ENCODE measurements around the gene MCC. TPM values are rescaled to one million over a fixed set of nuclear protein-coding genes. Genes with fewer than 3 reads are reported as not detected.

Gene MCC
- total and polyA plus RNA-seq, 9 donors: 29.8 to 262 (median 108) TPM

DNA sequence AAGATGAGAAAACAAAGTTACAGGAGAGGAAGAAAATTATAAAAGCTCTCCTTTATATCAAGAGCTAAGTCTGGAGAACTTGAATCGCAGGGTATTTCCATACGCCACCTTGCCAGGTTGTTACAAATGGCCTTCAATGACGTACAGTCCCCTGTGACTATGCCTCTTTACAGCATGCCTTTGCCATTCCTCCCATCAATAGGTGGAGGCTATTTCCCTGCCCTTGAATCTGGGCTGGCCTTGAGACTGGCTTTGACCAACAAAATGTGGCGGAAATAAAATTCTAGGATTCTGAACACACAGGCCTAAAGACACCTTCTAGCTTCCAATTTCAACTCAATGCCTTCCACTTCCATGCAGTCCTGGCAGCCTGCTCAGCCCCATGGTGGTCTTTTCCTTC, 99.1 kb downstream of the MCC start:
- no peaks in the 10 kb centered on the region for H3K27me3 ChIP-seq
- no peak overlapping the region for H3K27ac ChIP-seq
- intact Hi-C loops (cut with DNase I): no loop called here
- TF ChIP-seq POLR2A (IDR thresholded peaks at IDR 0.05) (no peak), EP300 (IDR thresholded peaks at IDR 0.05) (no peak)
- TF ChIP-seq, protein P1, sequence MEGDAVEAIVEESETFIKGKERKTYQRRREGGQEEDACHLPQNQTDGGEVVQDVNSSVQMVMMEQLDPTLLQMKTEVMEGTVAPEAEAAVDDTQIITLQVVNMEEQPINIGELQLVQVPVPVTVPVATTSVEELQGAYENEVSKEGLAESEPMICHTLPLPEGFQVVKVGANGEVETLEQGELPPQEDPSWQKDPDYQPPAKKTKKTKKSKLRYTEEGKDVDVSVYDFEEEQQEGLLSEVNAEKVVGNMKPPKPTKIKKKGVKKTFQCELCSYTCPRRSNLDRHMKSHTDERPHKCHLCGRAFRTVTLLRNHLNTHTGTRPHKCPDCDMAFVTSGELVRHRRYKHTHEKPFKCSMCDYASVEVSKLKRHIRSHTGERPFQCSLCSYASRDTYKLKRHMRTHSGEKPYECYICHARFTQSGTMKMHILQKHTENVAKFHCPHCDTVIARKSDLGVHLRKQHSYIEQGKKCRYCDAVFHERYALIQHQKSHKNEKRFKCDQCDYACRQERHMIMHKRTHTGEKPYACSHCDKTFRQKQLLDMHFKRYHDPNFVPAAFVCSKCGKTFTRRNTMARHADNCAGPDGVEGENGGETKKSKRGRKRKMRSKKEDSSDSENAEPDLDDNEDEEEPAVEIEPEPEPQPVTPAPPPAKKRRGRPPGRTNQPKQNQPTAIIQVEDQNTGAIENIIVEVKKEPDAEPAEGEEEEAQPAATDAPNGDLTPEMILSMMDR (IDR thresholded peaks at IDR 0.05): no peak
- DNase-seq: no peak
- 91 to 94% (median 93%) methylated on average over 4 of the region's 4 CpGs for WGBS, 3 donors
- no peak overlapping the region for H3K4me3 ChIP-seq
- H3K4me1 ChIP-seq (ENCODE audit: insufficient read depth): no peaks in the 10 kb centered on the region
- H3K9me3 ChIP-seq: no peaks in the 10 kb centered on the region
- no peaks in the 10 kb centered on the region for H3K36me3 ChIP-seq

DNA sequence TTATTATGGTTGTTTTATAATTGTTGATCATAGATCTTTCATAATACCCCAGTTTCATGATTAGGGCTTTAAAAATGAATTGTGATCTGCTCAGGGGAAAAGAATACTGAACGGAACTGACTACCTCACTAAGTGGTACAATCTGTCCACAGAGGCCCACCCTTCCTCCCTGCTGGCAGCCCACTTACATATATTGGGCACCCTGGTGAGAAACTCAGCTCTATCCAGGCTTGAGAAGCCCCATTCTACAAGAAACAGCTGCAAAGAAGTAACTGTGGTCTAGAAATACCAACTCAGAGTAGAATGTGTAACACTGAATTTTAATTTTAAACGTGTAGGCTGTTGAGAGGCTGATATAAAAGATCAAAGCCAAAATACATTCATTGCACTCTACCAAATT, 100.4 kb downstream of the MCC start:
- WGBS, 3 donors: 74 to 87% (median 81%) methylated on average over 2 of the region's 2 CpGs
- TF ChIP-seq, protein P1 (IDR thresholded peaks at IDR 0.05): no peak
- no peak for TF ChIP-seq POLR2A (IDR thresholded peaks at IDR 0.05)
- no peak for TF ChIP-seq EP300 (IDR thresholded peaks at IDR 0.05)
- H3K36me3 ChIP-seq: no peaks in the 10 kb centered on the region
- intact Hi-C loops (cut with DNase I): no loop called here
- H3K4me3 ChIP-seq: no peak overlapping the region
- no peaks in the 10 kb centered on the region for H3K27me3 ChIP-seq
- no peak for DNase-seq
- no peak overlapping the region for H3K27ac ChIP-seq
- H3K4me1 ChIP-seq (ENCODE audit: insufficient read depth): no peaks in the 10 kb centered on the region
- no peaks in the 10 kb centered on the region for H3K9me3 ChIP-seq

DNA sequence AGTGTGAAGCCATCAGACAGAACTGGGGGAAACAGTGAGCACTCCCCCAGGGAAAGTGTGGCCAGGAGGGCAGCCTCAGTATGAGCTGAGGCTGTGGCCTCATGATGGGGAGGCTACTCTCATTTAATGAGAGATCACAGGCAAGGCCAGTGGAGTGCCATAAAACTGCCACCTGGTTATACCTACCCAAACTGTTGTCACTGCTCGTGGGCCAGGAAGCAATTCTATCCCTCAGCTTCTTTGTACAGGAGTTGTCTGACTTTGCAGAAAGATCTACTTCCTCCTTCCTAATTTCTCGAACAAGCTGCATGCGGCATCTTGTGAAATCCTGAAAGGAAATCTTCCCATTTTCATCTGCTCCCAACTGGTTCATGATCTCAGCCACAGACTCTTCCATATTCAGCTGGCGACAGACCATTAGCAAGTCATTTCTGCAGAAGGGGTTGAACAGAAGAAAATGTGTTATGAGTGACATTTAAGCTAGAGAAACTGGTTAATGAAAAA, 103.4 kb downstream of the MCC start:
- Histone ChIP-seq H3K4me3 (no peak overlapping the region), H3K27me3 (no peaks in the 10 kb centered on the region), H3K36me3 (no peaks in the 10 kb centered on the region), H3K27ac (no peak overlapping the region), H3K9me3 (no peaks in the 10 kb centered on the region), H3K4me1 (ENCODE audit: insufficient read depth) (no peaks in the 10 kb centered on the region)
- TF ChIP-seq POLR2A (IDR thresholded peaks at IDR 0.05) (no peak), EP300 (IDR thresholded peaks at IDR 0.05) (no peak)
- TF ChIP-seq, protein P1 (IDR thresholded peaks at IDR 0.05): no peak
- intact Hi-C loops (cut with DNase I): no loop called here
- DNase-seq: no peak
- WGBS, 3 donors: 93 to 95% (median 93%) methylated on average over 4 of the region's 4 CpGs

DNA sequence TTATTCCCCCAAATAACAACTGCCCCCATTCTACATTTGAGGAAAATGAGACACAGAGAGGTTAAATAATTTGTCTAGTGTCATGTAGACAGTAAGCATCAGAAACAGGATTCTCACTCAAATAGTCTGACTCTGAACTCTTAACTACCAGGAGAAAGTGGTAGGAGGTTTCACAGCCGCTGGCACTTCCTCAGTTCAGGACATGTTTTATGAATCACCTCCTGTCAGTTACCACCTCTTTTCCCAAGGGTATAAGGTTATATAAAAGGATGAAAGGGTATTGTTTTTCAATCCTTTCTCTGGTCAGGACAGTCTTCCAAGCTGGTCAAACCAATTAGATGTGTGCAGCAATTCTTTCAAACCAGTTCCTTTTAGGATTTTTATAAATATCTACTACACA, 105.5 kb downstream of the MCC start:
- Histone ChIP-seq H3K4me1 (ENCODE audit: insufficient read depth) (no peaks in the 10 kb centered on the region), H3K9me3 (no peaks in the 10 kb centered on the region), H3K27ac (no peak overlapping the region), H3K36me3 (no peaks in the 10 kb centered on the region), H3K4me3 (no peak overlapping the region), H3K27me3 (no peaks in the 10 kb centered on the region)
- intact Hi-C loops (cut with DNase I): no loop called here
- 83 to 90% (median 84%) methylated on average over 1 of the region's 1 CpG for WGBS, 3 donors
- no peak for DNase-seq
- no peak for TF ChIP-seq POLR2A (IDR thresholded peaks at IDR 0.05)
- TF ChIP-seq, protein P1 (IDR thresholded peaks at IDR 0.05): no peak
- no peak for TF ChIP-seq EP300 (IDR thresholded peaks at IDR 0.05)

All from ovary (tissue), 9 donors.